ENCODE measurements around the gene GADL1. TPM values are rescaled to one million over a fixed set of nuclear protein-coding genes. Genes with fewer than 3 reads are reported as not detected.

The GADL1 gene
- total RNA-seq, 1 donor: under 0.01 TPM

GRCh38 chr3:30698549-30698948 is 195.9 kb downstream of the GADL1 start:
- DNase-seq (ENCODE audit: low read depth in 2 of 3, low spot score in 2 of 3): no peak

DNA sequence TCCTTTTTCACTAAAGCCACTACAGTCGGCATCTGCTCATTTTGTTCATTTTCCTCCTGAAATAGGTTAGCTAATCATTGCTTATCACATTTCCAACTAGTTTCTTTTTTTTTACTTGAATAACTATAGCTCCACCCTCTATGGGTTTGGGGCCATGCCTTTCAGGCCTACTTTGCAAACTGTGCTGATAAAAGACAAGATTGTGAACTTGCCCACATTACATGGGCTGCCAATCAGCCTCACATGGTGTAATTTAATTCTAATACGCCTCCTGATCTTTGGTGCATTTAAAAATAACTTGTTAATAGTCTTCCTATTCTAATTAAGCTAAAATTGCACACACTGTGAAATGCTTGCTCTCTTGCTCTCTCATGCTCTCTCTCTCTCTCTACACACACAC is 197.6 kb downstream of the GADL1 start:
- no peak for DNase-seq (ENCODE audit: low read depth in 2 of 3, low spot score in 2 of 3)

DNA sequence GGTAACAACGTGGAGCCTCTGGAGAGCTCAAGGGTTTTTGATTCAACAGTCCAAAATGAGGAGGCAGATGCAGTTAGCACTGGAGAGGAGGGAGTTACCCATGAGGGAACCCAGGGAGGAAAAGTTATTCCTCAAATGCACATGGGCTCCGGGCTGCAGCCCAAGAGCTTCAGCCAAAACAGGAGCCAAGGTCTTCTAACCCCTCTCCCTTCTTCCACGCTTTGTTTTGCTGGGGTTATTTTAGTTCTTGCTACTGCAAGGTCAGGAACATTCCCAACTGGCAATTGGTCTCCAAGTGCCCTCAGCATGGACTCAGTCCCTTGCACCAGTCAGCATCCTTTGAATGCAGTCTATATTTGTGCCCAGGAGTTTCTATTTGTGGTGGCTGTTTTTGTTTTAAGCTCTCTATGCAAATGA is 198.1 kb downstream of the GADL1 start:
- no peak for DNase-seq (ENCODE audit: low read depth in 2 of 3, low spot score in 2 of 3)

DNA sequence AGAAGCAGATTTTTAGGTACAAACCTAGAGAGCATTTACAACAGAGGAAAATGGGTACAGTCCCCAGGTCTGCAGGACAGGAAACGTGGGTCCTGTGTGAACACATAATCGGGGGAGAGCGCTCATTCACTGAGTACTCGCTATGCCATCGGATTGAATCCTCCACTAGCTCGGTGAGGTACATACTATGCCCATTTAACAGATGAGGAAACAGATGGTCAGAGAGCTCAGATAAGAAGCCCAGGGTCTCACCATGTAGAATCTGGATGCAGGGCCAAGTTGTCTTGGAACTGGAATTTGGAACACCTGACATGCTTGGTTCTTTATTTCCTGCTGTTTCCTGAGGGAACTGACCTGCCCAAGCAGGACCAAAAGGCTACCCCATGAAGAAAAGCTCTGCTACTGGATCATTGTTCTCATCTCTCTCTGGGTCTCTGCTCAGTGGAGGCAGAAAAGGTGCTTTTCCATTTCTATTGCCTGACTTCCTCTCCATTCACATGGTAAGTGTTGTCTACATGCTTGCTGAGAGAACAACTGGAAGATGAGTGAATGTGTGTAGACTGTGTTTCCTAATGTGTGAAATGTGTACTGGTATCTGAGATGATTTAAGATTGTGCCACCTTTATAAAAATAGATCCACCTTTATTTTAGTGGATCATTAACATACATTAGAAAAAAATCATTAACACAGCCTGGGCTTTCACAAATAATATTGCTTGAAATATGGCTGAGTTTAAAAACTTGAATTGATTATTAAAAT is 199.0 kb downstream of the GADL1 start:
- DNase-seq (ENCODE audit: low read depth in 2 of 3, low spot score in 2 of 3): no peak

DNA sequence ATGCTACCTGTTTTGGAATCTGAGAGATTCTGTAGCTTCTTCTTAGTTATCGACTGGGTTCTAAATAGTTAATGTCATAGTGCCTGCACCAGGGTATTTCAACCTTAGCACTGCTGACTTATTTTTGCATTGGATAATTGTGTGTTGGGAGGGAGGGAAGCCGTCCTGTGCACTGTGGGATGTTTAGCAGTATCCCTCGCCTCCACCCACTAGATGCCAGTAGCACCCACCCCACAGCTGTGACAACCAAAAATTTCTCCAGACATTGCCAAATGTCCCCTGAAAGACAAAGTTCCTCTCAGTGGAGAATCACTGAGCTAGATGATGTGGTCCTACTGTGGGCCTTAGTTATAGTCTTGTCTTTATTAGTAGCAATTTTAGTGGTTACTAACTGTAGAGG is 199.8 kb downstream of the GADL1 start:
- DNase-seq (ENCODE audit: low read depth in 2 of 3, low spot score in 2 of 3): no peak

GRCh38 chr3:30694148-30694547 is 200.3 kb downstream of the GADL1 start:
- no peak for DNase-seq (ENCODE audit: low read depth in 2 of 3, low spot score in 2 of 3)

DNA sequence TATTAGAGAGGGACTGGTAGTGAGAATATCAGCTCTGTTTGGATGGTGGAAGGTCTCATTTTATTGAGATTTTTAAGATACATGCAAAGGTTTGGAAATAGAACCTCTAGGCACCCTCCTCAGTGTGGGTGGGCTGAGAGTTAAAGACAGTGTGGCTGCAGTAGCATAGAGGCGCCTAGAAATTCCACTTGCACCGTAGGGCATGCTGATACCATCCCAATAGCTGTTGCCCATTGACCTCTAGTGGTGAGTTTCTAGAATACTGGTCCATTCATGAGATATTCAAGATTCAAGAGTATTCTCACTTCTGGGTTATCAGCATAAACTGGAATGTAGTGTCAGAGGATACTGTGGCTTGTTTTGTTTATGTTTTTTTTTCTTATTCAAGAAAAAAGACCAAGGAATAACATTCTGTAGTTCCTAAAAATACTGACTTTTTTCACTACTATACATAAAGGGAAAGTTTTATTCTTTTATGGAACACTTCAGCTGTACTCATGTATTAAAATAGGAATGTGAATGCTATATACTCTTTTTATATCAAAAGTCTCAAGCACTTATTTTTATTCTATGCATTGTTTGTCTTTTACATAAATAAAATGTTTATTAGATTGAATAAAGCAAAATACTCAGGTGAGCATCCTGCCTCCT is 200.9 kb downstream of the GADL1 start:
- DNase-seq (ENCODE audit: low read depth in 2 of 3, low spot score in 2 of 3): peak; percentile 32 to 83 (median 58)

- DNase-seq (ENCODE audit: low read depth in 2 of 3, low spot score in 2 of 3): no peak
These were observed 201.8 kb downstream of the GADL1 start for GRCh38 chr3:30692498-30693130.

- no peak for DNase-seq (ENCODE audit: low read depth in 2 of 3, low spot score in 2 of 3)
These were observed 202.5 kb downstream of the GADL1 start for GRCh38 chr3:30691944-30692343.

- DNase-seq (ENCODE audit: low read depth in 2 of 3, low spot score in 2 of 3): no peak
These were observed 203.1 kb downstream of the GADL1 start for GRCh38 chr3:30691249-30691880.

GRCh38 chr3:30690199-30690598 is 204.3 kb downstream of the GADL1 start:
- no peak for DNase-seq (ENCODE audit: low read depth in 2 of 3, low spot score in 2 of 3)

DNA sequence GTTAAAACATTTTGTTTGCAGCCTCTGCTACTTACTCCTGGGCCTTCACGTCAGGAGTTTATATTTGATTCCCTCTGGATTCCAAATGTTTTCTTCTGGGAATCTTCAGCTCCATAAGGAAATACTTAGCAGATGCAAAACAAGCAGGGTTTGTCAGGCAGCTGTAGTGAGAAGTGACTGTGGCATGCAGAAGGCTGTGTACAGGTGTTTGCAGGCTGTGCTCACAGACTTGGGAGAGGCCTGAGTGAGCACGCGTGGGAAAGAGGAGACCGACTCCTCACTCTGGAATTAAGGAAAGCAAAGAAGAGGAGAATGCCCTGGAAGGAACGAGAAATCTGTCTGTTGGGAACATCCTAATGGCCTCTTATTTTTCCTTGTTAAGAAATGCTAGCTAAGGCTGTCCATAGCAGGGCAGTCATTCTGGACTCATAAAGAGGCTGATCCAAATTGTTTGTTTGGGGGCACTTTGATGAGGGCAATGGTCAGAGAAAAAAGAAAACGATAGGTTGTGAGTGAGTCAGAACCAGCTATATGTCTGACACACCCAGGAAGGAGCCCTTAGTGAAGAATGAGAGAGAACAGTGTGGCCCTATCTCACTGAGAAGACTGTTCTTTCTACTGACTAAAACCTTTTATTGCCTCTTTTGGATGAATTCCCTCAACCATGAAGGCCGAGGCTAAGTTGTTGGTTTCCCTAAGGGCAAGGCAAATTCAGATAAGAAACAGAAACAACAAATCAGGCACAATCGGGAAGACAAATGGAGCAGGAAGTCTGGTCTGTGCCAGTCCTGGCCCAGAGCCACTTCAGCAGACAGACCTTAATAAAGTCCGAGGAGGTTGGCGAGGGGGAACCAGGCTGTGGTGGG is 205.5 kb downstream of the GADL1 start:
- no peak for DNase-seq (ENCODE audit: low read depth in 2 of 3, low spot score in 2 of 3)

DNA sequence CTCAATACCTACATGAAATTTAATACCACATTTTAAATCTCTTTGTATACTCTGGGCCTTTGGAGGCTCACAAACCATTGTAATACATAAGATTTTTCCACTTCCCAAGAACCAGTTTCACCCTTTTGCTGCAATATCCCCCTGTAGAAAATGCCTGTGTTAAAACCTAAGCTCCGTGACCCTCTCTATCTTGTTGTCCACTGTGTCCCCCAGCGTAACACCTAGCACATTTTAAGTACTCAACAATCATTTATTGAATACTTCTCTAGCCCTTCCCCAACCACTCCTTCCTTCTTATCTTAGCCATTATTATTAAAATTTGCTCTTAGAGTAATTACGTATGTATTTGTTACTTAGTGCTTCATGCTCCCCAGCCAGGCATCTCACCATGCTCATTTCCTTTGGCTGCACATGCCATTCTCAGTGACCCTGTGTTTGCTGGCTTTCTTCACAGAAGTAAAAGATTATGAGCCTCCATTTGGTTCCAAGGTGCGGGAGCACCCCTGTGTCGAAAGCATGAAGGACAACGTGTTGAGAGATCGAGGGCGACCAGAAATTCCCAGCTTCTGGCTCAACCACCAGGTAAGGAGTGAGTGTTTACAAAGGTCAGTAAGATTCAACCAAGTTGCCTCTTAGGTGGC is 206.4 kb downstream of the GADL1 start:
- no peak for DNase-seq (ENCODE audit: low read depth in 2 of 3, low spot score in 2 of 3)

DNA sequence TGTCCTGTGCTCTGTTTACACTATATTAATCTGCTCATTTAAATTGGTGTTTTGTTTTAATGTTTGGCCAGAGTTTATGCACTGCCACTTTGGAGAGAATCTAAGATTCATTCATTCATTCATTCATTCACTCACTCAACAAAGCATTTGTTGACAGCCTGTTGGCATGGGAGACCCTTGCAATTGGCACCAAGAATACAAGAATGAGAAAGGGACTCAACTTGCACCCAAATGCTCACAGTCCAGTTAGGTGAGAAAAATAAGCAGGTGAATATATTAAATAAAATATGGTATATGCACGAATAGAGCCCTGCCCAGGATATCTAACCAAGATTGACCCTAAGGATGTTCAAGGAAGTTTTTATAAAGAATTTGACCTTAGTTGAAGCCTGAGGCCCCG is 207.7 kb downstream of the GADL1 start:
- no peak for DNase-seq (ENCODE audit: low read depth in 2 of 3, low spot score in 2 of 3)

GRCh38 chr3:30686176-30686575 is 208.3 kb downstream of the GADL1 start:
- no peak for DNase-seq (ENCODE audit: low read depth in 2 of 3, low spot score in 2 of 3)

DNA sequence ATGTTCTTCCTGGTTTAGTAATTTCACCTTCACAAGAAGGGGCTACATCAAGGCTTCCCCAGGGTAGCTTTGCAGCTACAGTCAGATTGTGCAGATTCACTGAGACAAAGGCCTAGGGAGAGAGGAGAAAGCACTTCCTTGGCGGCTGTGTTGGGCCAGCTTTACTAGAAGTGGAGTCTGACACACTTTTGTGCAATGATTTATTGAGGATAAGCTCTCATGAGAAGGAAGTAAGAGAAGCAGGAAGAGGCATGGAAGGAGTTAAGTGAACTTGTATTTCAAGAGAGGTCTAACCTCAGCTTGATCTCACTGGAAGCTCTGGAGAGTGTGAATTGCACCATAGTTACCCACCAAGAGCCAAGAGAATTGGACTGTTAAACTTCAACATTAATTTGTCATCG is 209.2 kb downstream of the GADL1 start:
- no peak for DNase-seq (ENCODE audit: low read depth in 2 of 3, low spot score in 2 of 3)

DNA sequence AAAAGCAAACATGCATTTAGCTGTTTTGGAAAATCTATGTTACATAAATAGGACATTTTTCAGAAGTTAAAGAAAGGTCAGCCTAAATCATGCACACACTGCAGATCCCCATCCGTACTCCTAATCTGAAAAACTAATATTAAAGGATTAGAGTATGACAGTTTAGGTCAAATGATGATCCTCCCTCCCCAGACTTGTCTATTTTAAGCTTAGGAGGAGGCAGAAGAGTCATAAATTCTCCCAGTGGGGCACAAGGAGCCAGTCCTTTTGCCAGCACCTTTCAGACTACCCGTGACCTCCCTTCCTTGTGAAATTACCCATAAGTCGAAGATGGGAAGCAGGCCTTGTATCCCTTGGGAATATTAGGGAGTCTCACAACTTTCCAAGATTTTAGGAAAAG is 210.1 kb downstream of the GADL1 start:
- DNase-seq (ENCODE audit: low read depth in 2 of 3, low spot score in 2 of 3): no peak

DNA sequence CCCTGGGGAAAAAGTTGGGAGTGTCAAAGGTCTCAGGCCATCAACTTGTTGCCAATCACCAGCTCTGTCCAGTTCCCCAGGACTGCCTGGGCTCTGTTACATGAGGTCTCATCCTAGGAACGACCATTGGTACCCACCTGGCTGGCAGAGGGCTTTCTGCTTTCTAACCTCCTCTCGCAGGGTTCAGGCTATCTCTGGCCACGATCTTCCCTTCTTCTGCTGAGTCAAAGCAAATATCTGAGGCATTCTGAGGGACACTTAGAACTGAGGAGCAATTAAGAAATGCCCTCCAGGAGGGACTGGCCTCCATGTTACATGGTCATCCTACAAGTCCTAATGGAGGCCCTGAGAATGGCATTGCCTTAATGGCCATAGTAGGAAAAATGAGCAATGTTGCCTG is 210.7 kb downstream of the GADL1 start:
- DNase-seq (ENCODE audit: low read depth in 2 of 3, low spot score in 2 of 3): no peak

GRCh38 chr3:30682434-30683155 is 211.9 kb downstream of the GADL1 start:
- peak in 1 of 3 donors; percentile 23 for DNase-seq (ENCODE audit: low read depth in 2 of 3, low spot score in 2 of 3)
